Measurements from ENCODE around the gene B3GAT2.

B3GAT2 gene

GRCh38 chr6:70903665-70904452, 53.0 kb downstream of the B3GAT2 start:
- TF ChIP-seq, protein P1, sequence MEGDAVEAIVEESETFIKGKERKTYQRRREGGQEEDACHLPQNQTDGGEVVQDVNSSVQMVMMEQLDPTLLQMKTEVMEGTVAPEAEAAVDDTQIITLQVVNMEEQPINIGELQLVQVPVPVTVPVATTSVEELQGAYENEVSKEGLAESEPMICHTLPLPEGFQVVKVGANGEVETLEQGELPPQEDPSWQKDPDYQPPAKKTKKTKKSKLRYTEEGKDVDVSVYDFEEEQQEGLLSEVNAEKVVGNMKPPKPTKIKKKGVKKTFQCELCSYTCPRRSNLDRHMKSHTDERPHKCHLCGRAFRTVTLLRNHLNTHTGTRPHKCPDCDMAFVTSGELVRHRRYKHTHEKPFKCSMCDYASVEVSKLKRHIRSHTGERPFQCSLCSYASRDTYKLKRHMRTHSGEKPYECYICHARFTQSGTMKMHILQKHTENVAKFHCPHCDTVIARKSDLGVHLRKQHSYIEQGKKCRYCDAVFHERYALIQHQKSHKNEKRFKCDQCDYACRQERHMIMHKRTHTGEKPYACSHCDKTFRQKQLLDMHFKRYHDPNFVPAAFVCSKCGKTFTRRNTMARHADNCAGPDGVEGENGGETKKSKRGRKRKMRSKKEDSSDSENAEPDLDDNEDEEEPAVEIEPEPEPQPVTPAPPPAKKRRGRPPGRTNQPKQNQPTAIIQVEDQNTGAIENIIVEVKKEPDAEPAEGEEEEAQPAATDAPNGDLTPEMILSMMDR (IDR thresholded peaks at IDR 0.05; ENCODE audit: borderline replicate concordance, control extremely low read depth, extremely low read depth, insufficient read depth, missing control alignments): no peak
- DNase-seq (ENCODE audit: low spot score): no peak
- in situ Hi-C loops (cut with MboI; ENCODE audit: low sequenced_read_pairs, unreplicated experiment): no loop called here

- TF ChIP-seq, protein P1 (IDR thresholded peaks at IDR 0.05; ENCODE audit: borderline replicate concordance, control extremely low read depth, extremely low read depth, insufficient read depth, missing control alignments): no peak
- no peak for DNase-seq (ENCODE audit: low spot score)
- in situ Hi-C loops (cut with MboI; ENCODE audit: low sequenced_read_pairs, unreplicated experiment): no loop called here
Observed at GRCh38 chr6:70901324-70901723, 55.5 kb downstream of the B3GAT2 start.

DNA sequence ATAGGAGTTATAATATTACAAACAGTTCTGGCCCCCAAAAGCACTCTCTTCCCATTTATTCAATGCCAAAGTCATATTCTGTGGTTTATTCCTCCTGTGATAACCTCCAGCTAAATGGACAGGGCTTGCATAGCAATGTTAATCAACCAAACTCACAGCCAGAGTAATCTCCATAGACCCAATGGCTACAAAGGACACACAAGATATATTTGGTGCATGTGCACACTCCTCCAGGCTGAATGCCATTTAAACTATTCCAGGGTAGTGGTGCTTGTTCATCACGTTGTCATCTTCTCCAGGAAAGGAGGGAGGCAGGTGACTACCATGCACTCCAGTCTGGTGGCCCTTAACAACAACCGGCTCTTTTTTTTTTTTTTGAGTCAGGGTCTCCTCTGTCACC, 56.8 kb downstream of the B3GAT2 start:
- in situ Hi-C loops (cut with MboI; ENCODE audit: low sequenced_read_pairs, unreplicated experiment): no loop called here
- TF ChIP-seq, protein P1 (IDR thresholded peaks at IDR 0.05; ENCODE audit: borderline replicate concordance, control extremely low read depth, extremely low read depth, insufficient read depth, missing control alignments): no peak
- no peak for DNase-seq (ENCODE audit: low spot score)

DNA sequence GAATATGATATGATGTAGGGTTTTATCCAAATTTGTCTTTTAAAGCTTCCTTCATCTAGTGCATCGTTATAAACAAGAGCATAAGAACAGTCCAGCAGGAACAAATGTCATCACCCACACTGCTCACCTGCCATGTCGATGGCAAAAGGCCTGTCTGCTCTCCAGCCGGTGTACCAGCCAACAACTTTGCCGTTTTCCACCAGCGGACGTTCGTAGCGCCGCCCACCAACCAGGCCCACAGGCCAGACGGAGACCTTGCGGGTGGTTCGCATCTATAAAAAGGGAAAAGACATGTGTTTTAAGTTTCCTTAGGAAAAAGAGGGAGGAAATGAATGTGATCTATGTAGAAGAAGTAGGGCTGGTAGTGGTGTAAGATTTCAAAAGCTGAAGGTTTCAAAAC, 62.9 kb downstream of the B3GAT2 start:
- in situ Hi-C loops (cut with MboI; ENCODE audit: low sequenced_read_pairs, unreplicated experiment): loop anchor here (25.0 kb wide), 1 partner anchor 357 kb away; no protein-coding TSS in a partner anchor
- DNase-seq (ENCODE audit: low spot score): no peak

GRCh38 chr6:70889270-70889669, 67.6 kb downstream of the B3GAT2 start:
- in situ Hi-C loops (cut with MboI; ENCODE audit: low sequenced_read_pairs, unreplicated experiment): loop anchor here (5.0 to 25.0 kb wide), 2 partner anchors 182 to 352 kb away; no protein-coding TSS in a partner anchor
- TF ChIP-seq, protein P1 (IDR thresholded peaks at IDR 0.05; ENCODE audit: borderline replicate concordance, control extremely low read depth, extremely low read depth, insufficient read depth, missing control alignments): no peak

More for the DNA sequence above, 62.9 kb downstream of the B3GAT2 start:
- TF ChIP-seq, protein P1 (IDR thresholded peaks at IDR 0.05; ENCODE audit: borderline replicate concordance, control extremely low read depth, extremely low read depth, insufficient read depth, missing control alignments): no peak

DNA sequence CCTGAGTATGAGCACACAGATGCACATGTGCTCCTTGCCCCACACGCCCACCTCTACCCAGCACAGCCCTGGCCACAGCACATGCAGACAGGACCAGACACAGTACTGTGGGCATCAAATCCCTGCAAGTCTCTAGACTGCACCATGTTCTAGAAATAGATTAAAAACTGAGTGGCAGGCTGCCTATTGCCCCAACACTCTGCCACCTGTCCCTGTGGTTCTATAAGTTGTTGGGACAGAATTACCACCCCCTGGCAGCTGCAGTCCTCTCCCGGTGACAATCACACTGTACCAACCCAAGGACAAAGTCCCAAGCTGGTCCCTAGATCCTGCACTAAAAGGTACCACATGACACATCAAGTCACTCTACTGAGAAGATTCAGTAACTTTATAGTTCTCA, 70.2 kb downstream of the B3GAT2 start:
- in situ Hi-C loops (cut with MboI; ENCODE audit: low sequenced_read_pairs, unreplicated experiment): loop anchor here (5.0 to 25.0 kb wide), 2 partner anchors 179 to 349 kb away; no protein-coding TSS in a partner anchor
- DNase-seq (ENCODE audit: low spot score): no peak
- TF ChIP-seq, protein P1 (IDR thresholded peaks at IDR 0.05; ENCODE audit: borderline replicate concordance, control extremely low read depth, extremely low read depth, insufficient read depth, missing control alignments): no peak

More at GRCh38 chr6:70889270-70889669, 67.6 kb downstream of the B3GAT2 start:
- DNase-seq (ENCODE audit: low spot score): no peak

All from GM13976 (cell line).